ENCODE data around the gene MECP2. TPM values are rescaled to one million over a fixed set of nuclear protein-coding genes. Genes with fewer than 3 reads are reported as not detected.

The MECP2 gene
- total RNA-seq, 4 donors from 2014 or later: 57.7 to 79.4 (median 64.8) TPM

- Histone ChIP-seq H3K4me1 (peaks cover 49 to 87% (median 77%) of the 10 kb centered on the region in 4 donors), H3K4me3 (no peak overlapping the region), H3K9me3 (no peaks in the 10 kb centered on the region), H3K36me3 (peaks cover 0 to 5% (median 0%) of the 10 kb centered on the region in 4 donors), H3K27ac (replicated peaks in 1 of 4) (no peak overlapping the region), H3K27me3 (no peaks in the 10 kb centered on the region)
- intact Hi-C loops (cut with DNase I): no loop called here
- TF ChIP-seq POLR2A (IDR thresholded peaks at IDR 0.05; ENCODE audit: low read depth) (no peak), EP300 (IDR thresholded peaks at IDR 0.05) (no peak), POLR2AphosphoS5 (IDR thresholded peaks at IDR 0.05) (no peak)
- TF ChIP-seq, protein P1, sequence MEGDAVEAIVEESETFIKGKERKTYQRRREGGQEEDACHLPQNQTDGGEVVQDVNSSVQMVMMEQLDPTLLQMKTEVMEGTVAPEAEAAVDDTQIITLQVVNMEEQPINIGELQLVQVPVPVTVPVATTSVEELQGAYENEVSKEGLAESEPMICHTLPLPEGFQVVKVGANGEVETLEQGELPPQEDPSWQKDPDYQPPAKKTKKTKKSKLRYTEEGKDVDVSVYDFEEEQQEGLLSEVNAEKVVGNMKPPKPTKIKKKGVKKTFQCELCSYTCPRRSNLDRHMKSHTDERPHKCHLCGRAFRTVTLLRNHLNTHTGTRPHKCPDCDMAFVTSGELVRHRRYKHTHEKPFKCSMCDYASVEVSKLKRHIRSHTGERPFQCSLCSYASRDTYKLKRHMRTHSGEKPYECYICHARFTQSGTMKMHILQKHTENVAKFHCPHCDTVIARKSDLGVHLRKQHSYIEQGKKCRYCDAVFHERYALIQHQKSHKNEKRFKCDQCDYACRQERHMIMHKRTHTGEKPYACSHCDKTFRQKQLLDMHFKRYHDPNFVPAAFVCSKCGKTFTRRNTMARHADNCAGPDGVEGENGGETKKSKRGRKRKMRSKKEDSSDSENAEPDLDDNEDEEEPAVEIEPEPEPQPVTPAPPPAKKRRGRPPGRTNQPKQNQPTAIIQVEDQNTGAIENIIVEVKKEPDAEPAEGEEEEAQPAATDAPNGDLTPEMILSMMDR (IDR thresholded peaks at IDR 0.05): no peak
- DNase-seq (ENCODE audit: extremely low spot score): no peak
- WGBS: 68% methylated on average over 5 of the region's 5 CpGs
These were observed 37.7 kb downstream of the MECP2 start for GRCh38 chrX:154059729-154060245.

GRCh38 chrX:154059231-154059630 is 38.3 kb downstream of the MECP2 start:
- no peaks in the 10 kb centered on the region for H3K9me3 ChIP-seq
- no peak overlapping the region for H3K4me3 ChIP-seq
- DNase-seq (ENCODE audit: extremely low spot score): no peak
- no peak for TF ChIP-seq POLR2A (IDR thresholded peaks at IDR 0.05; ENCODE audit: low read depth)
- no peak for TF ChIP-seq POLR2AphosphoS5 (IDR thresholded peaks at IDR 0.05)
- TF ChIP-seq, protein P1 (IDR thresholded peaks at IDR 0.05): no peak
- TF ChIP-seq EP300 (IDR thresholded peaks at IDR 0.05): no peak
- intact Hi-C loops (cut with DNase I): no loop called here
- H3K27me3 ChIP-seq: no peaks in the 10 kb centered on the region
- WGBS: 30% methylated on average over 1 of the region's 1 CpG
- H3K27ac ChIP-seq (replicated peaks in 1 of 4): no peak overlapping the region
- H3K36me3 ChIP-seq: peaks cover 0 to 5% (median 0%) of the 10 kb centered on the region in 4 donors
- H3K4me1 ChIP-seq: peaks cover 43 to 81% (median 71%) of the 10 kb centered on the region in 4 donors

- DNase-seq (ENCODE audit: extremely low spot score): no peak
- Histone ChIP-seq H3K36me3 (peaks cover 0 to 5% (median 0%) of the 10 kb centered on the region in 4 donors), H3K9me3 (no peaks in the 10 kb centered on the region), H3K4me3 (no peak overlapping the region), H3K27ac (replicated peaks in 1 of 4) (no peak overlapping the region), H3K4me1 (peaks cover 35 to 73% (median 63%) of the 10 kb centered on the region in 4 donors), H3K27me3 (no peaks in the 10 kb centered on the region)
- intact Hi-C loops (cut with DNase I): no loop called here
- WGBS: 64% methylated on average over 11 of the region's 11 CpGs
- TF ChIP-seq POLR2A (IDR thresholded peaks at IDR 0.05; ENCODE audit: low read depth) (no peak), POLR2AphosphoS5 (IDR thresholded peaks at IDR 0.05) (no peak), EP300 (IDR thresholded peaks at IDR 0.05) (no peak)
- TF ChIP-seq, protein P1 (IDR thresholded peaks at IDR 0.05): no peak
These were observed 39.1 kb downstream of the MECP2 start for GRCh38 chrX:154058214-154058997.

DNA sequence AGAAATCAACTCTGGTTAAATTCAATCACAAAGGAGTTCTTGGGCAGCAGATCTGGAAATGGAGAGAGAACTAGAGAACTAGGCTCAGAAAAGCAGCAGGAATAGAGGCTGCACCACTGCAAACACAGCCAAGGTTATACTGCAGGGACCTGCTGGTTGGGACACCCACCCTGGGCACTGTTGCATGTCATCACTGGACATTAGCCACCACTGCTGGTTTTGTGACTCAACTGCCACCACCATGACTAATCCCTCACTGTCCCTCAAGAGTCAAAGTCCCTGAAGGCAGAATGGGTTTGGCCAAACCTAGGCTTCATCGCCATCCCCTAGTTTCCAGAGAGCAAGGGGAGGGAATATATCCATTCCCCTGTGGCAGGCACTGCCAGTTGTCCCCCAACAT is 39.7 kb downstream of the MECP2 start:
- peaks cover 33 to 68% (median 62%) of the 10 kb centered on the region in 4 donors for H3K4me1 ChIP-seq
- no peak for TF ChIP-seq POLR2A (IDR thresholded peaks at IDR 0.05; ENCODE audit: low read depth)
- TF ChIP-seq POLR2AphosphoS5 (IDR thresholded peaks at IDR 0.05): no peak
- TF ChIP-seq, protein P1 (IDR thresholded peaks at IDR 0.05): no peak
- TF ChIP-seq EP300 (IDR thresholded peaks at IDR 0.05): no peak

More for the DNA sequence above, 39.7 kb downstream of the MECP2 start:
- intact Hi-C loops (cut with DNase I): no loop called here
- H3K36me3 ChIP-seq: peaks cover 0 to 5% (median 0%) of the 10 kb centered on the region in 4 donors
- H3K27ac ChIP-seq (replicated peaks in 1 of 4): no peak overlapping the region
- no peak for DNase-seq (ENCODE audit: extremely low spot score)
- no peak overlapping the region for H3K4me3 ChIP-seq
- no peaks in the 10 kb centered on the region for H3K27me3 ChIP-seq
- WGBS: 86% methylated on average over 1 of the region's 1 CpG
- H3K9me3 ChIP-seq: no peaks in the 10 kb centered on the region

Data from esophagus muscularis mucosa (tissue), 4 donors.